Inferior parietal cortex (tissue), 1 donor: Measurements from ENCODE around the gene TEAD3.
"Not testable (repeated sequence)": the region's sequence is repeated elsewhere in the genome, so short reads cannot be mapped to it uniquely, and the experiment has no call there.

Source experiments
- DNase-seq: peaks from one replicate; pipeline ENCODE4 v3.0.0-alpha.2; 2016; ENCODE audit errors: extremely low spot score

TEAD3 gene

GRCh38 chr6:35451354-35452182 is 45.3 kb downstream of the TEAD3 start:
- no peak for DNase-seq

DNA sequence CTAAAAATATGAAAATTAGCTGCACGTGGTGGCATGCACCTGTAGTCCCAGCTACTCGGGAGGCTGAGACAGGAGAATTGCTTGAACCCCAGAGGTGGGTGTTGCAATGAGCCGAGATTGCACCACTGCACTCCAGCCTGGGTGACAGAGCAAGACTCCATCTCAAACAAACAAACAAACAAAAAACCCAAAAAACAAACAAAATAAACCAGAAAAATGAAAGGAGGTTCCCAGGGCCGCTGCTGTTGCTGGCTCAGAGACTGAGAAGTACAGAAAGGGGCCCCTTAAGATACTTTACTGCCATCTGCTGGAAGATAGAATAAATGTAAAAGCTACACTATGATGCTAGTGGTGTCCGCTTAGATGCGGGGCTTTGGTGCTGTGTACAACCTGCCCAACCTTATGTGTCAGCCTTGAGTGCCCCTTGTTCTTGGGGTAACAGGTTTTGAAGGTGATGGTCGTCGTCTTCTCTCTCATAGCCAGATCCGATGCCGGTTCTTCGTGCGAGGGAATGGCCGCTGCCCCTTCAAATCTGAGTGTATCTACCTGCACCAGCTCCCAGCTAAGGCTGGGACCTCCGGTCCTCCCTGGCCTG is 47.5 kb downstream of the TEAD3 start:
- DNase-seq, result peak; percentile 89

- no peak for DNase-seq
These were observed 48.7 kb downstream of the TEAD3 start for GRCh38 chr6:35448191-35448590.

DNA sequence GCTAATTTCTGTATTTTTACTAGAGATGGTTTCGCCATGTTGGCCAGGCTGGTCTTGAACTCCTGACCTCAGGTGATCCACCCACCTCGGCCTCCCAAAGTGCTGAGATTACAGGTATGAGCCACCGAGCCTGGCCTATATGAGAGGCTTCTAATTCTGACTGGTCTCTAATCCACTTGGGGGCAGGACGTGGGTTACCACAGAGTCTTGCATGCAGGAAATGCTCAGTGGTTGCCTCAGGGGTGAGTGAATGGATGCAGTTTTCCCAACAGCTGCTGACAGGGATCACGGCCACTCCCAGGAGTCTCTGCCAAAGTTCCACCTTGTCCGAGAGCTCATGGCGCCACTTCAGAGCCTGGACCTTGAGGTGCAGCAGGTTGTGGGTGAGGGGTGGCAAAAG is 51.2 kb downstream of the TEAD3 start:
- DNase-seq, result no peak

DNA sequence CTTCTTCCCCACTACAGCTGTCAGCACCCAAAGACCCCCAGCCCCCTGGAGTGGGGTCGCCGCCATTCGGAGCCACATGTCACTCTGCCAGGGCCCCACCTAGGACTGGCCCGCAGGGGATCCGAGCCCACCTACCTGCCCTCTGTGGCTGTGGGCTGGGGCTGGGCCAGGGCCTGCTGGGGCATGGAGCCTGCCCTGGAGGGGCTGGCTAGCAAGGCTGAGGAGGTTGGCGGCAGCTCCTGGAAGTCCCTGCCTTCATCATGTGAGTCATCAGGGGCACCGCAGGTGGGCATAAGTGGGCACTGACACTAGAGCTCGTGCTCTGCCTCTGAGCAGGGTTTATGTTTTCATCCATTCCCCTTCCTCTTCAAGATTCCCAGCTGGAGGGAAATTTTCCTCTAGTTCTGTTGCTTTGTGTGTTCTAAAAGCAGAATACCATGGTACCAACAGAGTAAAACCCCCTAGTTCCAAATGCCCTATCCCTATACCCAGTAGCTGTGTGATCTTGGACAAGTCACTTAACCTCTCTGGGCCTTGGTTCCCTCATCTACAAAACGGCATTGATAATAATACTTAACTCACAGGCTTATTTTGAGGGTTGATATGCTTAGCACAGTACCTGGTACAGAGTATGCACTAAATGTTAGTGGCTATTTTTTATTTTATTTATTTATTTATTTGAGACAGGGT is 53.4 kb downstream of the TEAD3 start:
- DNase-seq, result no peak

DNA sequence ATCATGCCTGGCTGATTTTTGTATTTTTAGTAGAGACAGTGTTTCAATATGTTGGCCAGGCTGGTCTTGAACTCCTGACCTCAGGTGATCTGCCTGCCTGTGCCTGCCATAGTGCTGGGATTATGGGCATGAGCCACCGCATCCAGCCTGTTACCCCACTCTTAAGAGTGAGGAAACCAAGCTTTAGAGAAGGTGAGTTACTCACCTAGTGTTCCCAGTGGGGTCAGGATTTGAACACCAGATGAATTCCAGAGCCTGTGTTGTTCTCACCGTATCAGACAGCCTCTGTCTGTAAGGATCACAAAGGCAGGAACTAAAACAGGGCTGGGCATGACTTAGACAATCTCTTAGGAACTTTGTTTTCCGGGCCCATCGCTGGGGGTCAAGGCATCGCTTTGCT is 54.2 kb downstream of the TEAD3 start:
- no peak for DNase-seq

GRCh38 chr6:35441642-35442041 is 55.2 kb downstream of the TEAD3 start:
- DNase-seq, result no peak

- DNase-seq, result no peak
These were observed 55.7 kb downstream of the TEAD3 start for GRCh38 chr6:35441205-35441604.

DNA sequence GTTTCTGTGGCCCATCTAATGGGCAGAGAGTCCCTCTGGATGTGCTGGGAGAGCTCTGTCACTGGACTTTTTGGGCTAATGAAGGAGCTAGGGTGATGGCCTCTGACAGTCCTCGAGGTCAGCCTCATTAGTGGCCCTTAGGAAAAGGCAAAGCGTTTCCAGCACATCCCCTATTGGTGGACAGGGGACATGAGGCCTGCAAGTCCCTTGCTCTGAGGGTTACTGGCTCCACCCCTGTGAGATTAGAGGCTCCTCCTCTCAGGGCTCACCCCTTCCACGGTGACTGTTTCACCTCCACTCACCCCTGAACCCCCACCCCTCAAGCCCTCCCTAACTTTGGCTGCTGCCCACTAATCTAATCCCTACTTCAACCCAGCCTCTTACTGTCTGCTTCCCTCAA is 57.6 kb downstream of the TEAD3 start:
- DNase-seq, result no peak

- not testable (repeated sequence) for DNase-seq
These were observed 58.4 kb downstream of the TEAD3 start for GRCh38 chr6:35438378-35439065.

GRCh38 chr6:35436071-35436857 is 60.6 kb downstream of the TEAD3 start:
- DNase-seq, result no peak

GRCh38 chr6:35435074-35435837 is 61.6 kb downstream of the TEAD3 start:
- no peak for DNase-seq

- DNase-seq, result not testable (repeated sequence)
These were observed 64.2 kb downstream of the TEAD3 start for GRCh38 chr6:35432702-35433101.

DNA sequence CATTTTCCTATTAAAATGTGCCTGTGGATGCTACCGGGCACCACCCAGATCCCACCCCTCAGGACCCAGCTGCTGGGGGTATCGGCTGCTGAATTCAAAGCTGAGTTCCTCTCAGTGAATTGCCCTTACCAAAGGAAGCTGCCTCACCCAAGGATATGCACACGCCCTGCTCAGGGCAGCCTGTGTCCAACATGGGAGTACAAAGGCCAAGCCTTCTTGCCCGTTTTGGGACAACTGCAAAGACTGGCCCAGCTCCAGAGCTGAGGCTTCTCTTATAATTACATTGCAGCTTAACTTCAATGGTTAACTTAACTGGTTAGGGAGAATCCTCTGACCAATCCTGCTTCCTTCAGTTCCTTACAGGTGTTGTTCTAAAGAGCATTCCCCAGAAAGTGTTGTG is 64.6 kb downstream of the TEAD3 start:
- no peak for DNase-seq

DNA sequence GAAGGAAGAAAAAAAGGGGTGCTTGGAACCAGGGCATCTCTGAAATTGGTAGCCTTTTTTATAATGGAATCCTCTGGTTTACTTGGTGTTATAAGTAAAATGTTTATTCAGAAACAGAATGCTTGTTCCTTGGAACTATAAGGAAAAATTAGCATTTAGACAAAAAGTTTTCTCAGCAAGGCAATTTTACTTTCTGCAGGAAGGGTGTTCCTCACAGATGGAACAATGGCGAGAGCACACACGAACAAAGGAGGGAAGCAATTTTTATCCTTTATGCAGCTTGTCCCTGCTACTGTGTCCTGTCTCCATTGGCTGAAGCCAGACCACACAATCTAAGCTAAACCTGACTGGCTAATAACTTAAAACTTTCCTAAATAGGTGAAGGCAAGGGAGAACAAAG is 67.4 kb downstream of the TEAD3 start:
- DNase-seq, result no peak

- no peak for DNase-seq
These were observed 68.3 kb downstream of the TEAD3 start for GRCh38 chr6:35428421-35429149.

- DNase-seq, result no peak
These were observed 69.0 kb downstream of the TEAD3 start for GRCh38 chr6:35427851-35428321.

- no peak for DNase-seq
These were observed 69.4 kb downstream of the TEAD3 start for GRCh38 chr6:35427435-35427834.

- DNase-seq, result no peak
These were observed 70.8 kb downstream of the TEAD3 start for GRCh38 chr6:35426074-35426473.

DNA sequence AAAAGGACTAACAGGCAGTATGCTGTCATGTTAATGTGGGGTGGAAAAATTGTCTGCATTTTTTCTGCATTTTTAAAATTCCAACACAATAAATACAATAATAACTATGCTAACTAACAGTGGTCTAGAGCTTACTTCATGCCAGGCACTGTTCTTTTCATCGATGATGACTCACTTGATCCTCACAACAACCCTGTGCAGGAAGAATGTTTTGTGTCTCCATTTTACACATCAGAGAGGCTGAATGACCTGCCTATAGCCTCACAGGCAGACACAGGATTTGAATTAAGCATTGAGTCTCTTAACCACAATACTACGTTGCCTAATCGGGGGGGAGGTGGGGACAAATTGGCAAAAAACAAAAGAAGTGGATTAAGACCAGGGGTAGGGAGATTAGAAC is 71.6 kb downstream of the TEAD3 start:
- no peak for DNase-seq
